ENCODE results near the gene EP400. TPM values are rescaled to one million over a fixed set of nuclear protein-coding genes. Genes with fewer than 3 reads are reported as not detected.
"Not testable (repeated sequence)": the region's sequence is repeated elsewhere in the genome, so short reads cannot be mapped to it uniquely, and the experiment has no call there.

The EP400 gene
- total and polyA plus RNA-seq, 9 of the 15 experiments (the other 6 are each of a cell fraction or from before 2014, with no cell fraction given), result 4.5 to 58.0 (median 7.0) TPM

- WGBS (ENCODE audit: insufficient coverage, low coverage, missing lambda C conversion rate), result 83% methylated on average over 11 of the region's 11 CpGs
- H3K9me3 ChIP-seq (replicated peaks; ENCODE audit: control insufficient read depth, insufficient read depth, low read depth, low read length); in situ Hi-C loops (cut with MboI); H3K79me2 ChIP-seq (ENCODE audit: control insufficient read depth, insufficient read depth, low read length); H3K27me3 ChIP-seq (ENCODE audit: control insufficient read depth in 2 of 2, insufficient read depth in 2 of 2, low read length in 2 of 2); H3K9ac ChIP-seq (ENCODE audit: insufficient read depth in 1 of 2, low read depth in 2 of 2, low read length in 2 of 2); H3K4me2 ChIP-seq (ENCODE audit: insufficient read depth, low read length); H3K4me1 ChIP-seq (replicated peaks in 1 of 2; ENCODE audit: control insufficient read depth in 2 of 2, insufficient read depth in 2 of 2, low read length in 2 of 2); FAIRE-seq; ATAC-seq; intact Hi-C loops (cut with micrococcal nuclease); POLR2A ChIA-PET; H3K27ac ChIP-seq (ENCODE audit: extremely low read depth, low read depth, low read length); H4K20me1 ChIP-seq (replicated peaks; ENCODE audit: control insufficient read depth, insufficient read depth, low read length); DNase-seq (ENCODE audit: extremely low read depth in 1 of 4, low spot score in 3 of 4); BruUV-seq (replicated peaks); H2AFZ ChIP-seq (ENCODE audit: low read depth, low read length); H3K4me3 ChIP-seq; CTCF ChIA-PET (ENCODE audit: low intra/inter-chr PET ratio); H3K9me1 ChIP-seq (ENCODE audit: control insufficient read depth, insufficient read depth, low read length): not testable (repeated sequence)
- peaks cover 85% of the 10 kb centered on the region for H3K36me3 ChIP-seq (ENCODE audit: control insufficient read depth, insufficient read depth, low read length)
Observed at GRCh38 chr12:132047630-132048029, 97.9 kb downstream of the EP400 start.

GRCh38 chr12:132049442-132049841, 99.7 kb downstream of the EP400 start:
- H3K9me3 ChIP-seq (replicated peaks; ENCODE audit: control insufficient read depth, insufficient read depth, low read depth, low read length), result no peaks in the 10 kb centered on the region
- intact Hi-C loops (cut with micrococcal nuclease) (no loop called here), in situ Hi-C loops (cut with MboI) (no loop called here)
- H3K27me3 ChIP-seq (ENCODE audit: control insufficient read depth in 2 of 2, insufficient read depth in 2 of 2, low read length in 2 of 2), result no peaks in the 10 kb centered on the region
- ATAC-seq (no peak), FAIRE-seq (no peak), DNase-seq (ENCODE audit: extremely low read depth in 1 of 4, low spot score in 3 of 4) (no peak)
- H3K4me1 ChIP-seq (replicated peaks in 1 of 2; ENCODE audit: control insufficient read depth in 2 of 2, insufficient read depth in 2 of 2, low read length in 2 of 2), result no peaks in the 10 kb centered on the region
- POLR2A ChIA-PET, result interaction anchor here (0.6 kb wide), 1 partner anchor 64 kb away, joined by 3 read pairs; no protein-coding TSS in a partner anchor
- no peak overlapping the region for H3K27ac ChIP-seq (ENCODE audit: extremely low read depth, low read depth, low read length)
- H3K4me2 ChIP-seq (ENCODE audit: insufficient read depth, low read length), result no peak overlapping the region
- CTCF ChIA-PET (ENCODE audit: low intra/inter-chr PET ratio), result no interaction called here
- H2AFZ ChIP-seq (ENCODE audit: low read depth, low read length), result no peak overlapping the region
- WGBS (ENCODE audit: insufficient coverage, low coverage, missing lambda C conversion rate), result 85% methylated on average over 2 of the region's 2 CpGs
- H3K9me1 ChIP-seq (ENCODE audit: control insufficient read depth, insufficient read depth, low read length), result no peaks in the 10 kb centered on the region
- no peak overlapping the region for H3K4me3 ChIP-seq
- H3K36me3 ChIP-seq (ENCODE audit: control insufficient read depth, insufficient read depth, low read length), result peaks cover 84% of the 10 kb centered on the region
- BruUV-seq (replicated peaks), result no TSS peak
- H3K9ac ChIP-seq (ENCODE audit: insufficient read depth in 1 of 2, low read depth in 2 of 2, low read length in 2 of 2), result no peak overlapping the region
- H4K20me1 ChIP-seq (replicated peaks; ENCODE audit: control insufficient read depth, insufficient read depth, low read length), result 0 out of 2 replicates have a peak, but pooled peaks cover 4% of the 10 kb centered on the region
- no peaks in the 10 kb centered on the region for H3K79me2 ChIP-seq (ENCODE audit: control insufficient read depth, insufficient read depth, low read length)
- TF ChIP-seq POLR3G (IDR thresholded peaks at IDR 0.05; ENCODE audit: extremely low read depth, insufficient read length, insufficient replicate concordance), result no peak
- TF ChIP-seq NCOA4 (IDR thresholded peaks at IDR 0.05; ENCODE audit: partially characterized antibody), result no peak
- no peak for TF ChIP-seq RBFOX2 (IDR thresholded peaks at IDR 0.05; ENCODE audit: low read depth, low read length)
- TF ChIP-seq THAP12 (CRISPR knock-in tag; IDR thresholded peaks at IDR 0.05), result no peak
- TF ChIP-seq ZFP30 (CRISPR knock-in tag; IDR thresholded peaks at IDR 0.05; ENCODE audit: borderline replicate concordance), result no peak
- TF ChIP-seq POLR2A (conservative IDR thresholded peaks at IDR 0.05), result no peak
- no peak for TF ChIP-seq MAFG (tag; conservative IDR thresholded peaks at IDR 0.05)
- TF ChIP-seq CHD4 (IDR thresholded peaks at IDR 0.05; ENCODE audit: insufficient read depth, insufficient replicate concordance, low read depth, low read length, poor library complexity, severe bottlenecking), result no peak
- TF ChIP-seq PYGO2 (tag; IDR thresholded peaks at IDR 0.05), result no peak
- no peak for TF ChIP-seq ZNF133 (CRISPR knock-in tag; IDR thresholded peaks at IDR 0.05)
- no peak for TF ChIP-seq CHD2 (IDR thresholded peaks at IDR 0.05; ENCODE audit: low read depth, low read length)
- TF ChIP-seq ZNF75A (CRISPR knock-in tag; IDR thresholded peaks at IDR 0.05), result no peak
- no peak for TF ChIP-seq ETS1 (conservative IDR thresholded peaks at IDR 0.05; ENCODE audit: control insufficient read depth, low read depth, low read length)
- TF ChIP-seq MTF1 (CRISPR knock-in tag; IDR thresholded peaks at IDR 0.05; ENCODE audit: borderline replicate concordance), result no peak
